ENCODE results near the gene ACKR2. TPM values are rescaled to one million over a fixed set of nuclear protein-coding genes. Genes with fewer than 3 reads are reported as not detected.
A peak's percentile ranks its signal among the peaks of the same experiment; 100 is the strongest.

ACKR2 gene
- total and polyA plus RNA-seq, 2 of the 13 experiments (the other 11 are each of a cell fraction or from before 2014, with no cell fraction given) = 1.1 to 1.9 TPM

DNA sequence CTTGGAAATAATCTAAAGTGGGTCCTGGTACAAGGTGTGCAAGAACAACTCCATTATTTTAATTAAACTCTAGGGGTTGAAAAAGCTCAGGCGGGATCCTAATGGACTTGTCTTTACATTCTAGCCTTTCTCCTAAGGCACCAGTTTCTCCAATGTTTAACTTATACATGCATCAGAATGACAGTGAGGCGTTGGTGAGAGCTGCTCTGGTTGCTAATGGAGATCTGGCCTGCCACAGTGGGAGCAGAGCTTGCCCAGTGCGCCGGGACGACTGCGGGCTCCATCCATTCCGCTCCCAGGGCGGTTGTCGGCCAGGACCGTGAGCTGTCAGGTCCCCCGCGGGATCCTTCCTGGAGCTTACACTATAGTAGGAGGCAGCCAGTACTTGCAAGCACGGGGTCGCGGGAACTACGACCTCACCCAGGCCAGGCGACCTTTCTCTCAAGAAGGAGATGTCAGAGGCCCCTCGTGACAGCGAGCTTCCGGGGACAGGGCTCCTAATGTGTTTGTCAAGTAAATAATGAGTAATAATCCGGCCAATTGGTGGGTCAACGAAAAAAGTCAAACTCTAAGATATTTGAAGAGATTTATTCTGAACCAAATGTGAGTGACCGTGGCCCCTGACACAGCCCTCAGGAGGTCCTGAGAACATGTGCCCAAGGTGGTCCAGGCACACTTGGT, 4.0 kb upstream of the ACKR2 start (continued):
- TF ChIP-seq, protein P1, sequence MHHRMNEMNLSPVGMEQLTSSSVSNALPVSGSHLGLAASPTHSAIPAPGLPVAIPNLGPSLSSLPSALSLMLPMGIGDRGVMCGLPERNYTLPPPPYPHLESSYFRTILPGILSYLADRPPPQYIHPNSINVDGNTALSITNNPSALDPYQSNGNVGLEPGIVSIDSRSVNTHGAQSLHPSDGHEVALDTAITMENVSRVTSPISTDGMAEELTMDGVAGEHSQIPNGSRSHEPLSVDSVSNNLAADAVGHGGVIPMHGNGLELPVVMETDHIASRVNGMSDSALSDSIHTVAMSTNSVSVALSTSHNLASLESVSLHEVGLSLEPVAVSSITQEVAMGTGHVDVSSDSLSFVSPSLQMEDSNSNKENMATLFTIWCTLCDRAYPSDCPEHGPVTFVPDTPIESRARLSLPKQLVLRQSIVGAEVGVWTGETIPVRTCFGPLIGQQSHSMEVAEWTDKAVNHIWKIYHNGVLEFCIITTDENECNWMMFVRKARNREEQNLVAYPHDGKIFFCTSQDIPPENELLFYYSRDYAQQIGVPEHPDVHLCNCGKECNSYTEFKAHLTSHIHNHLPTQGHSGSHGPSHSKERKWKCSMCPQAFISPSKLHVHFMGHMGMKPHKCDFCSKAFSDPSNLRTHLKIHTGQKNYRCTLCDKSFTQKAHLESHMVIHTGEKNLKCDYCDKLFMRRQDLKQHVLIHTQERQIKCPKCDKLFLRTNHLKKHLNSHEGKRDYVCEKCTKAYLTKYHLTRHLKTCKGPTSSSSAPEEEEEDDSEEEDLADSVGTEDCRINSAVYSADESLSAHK (CRISPR knock-in tag; IDR thresholded peaks at IDR 0.05; ENCODE audit: borderline replicate concordance) = no peak
- TF ChIP-seq, protein P2, sequence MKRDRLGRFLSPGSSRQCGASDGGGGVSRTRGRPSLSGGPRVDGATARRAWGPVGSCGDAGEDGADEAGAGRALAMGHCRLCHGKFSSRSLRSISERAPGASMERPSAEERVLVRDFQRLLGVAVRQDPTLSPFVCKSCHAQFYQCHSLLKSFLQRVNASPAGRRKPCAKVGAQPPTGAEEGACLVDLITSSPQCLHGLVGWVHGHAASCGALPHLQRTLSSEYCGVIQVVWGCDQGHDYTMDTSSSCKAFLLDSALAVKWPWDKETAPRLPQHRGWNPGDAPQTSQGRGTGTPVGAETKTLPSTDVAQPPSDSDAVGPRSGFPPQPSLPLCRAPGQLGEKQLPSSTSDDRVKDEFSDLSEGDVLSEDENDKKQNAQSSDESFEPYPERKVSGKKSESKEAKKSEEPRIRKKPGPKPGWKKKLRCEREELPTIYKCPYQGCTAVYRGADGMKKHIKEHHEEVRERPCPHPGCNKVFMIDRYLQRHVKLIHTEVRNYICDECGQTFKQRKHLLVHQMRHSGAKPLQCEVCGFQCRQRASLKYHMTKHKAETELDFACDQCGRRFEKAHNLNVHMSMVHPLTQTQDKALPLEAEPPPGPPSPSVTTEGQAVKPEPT (CRISPR knock-in tag; IDR thresholded peaks at IDR 0.05; ENCODE audit: low read depth) = no peak
- TF ChIP-seq NR2F1 (CRISPR knock-in tag; IDR thresholded peaks at IDR 0.05) (peak; percentile 60 to 86; a peak in 3 of 4 replicates), KMT2B (CRISPR knock-in tag; IDR thresholded peaks at IDR 0.05) (peak; percentile 45; the same call in 1 of the 2 replicates), SALL1 (CRISPR knock-in tag; IDR thresholded peaks at IDR 0.05) (peak; percentile 93), ARID2 (CRISPR knock-in tag; IDR thresholded peaks at IDR 0.05; ENCODE audit: borderline replicate concordance) (no peak), GZF1 (CRISPR knock-in tag; IDR thresholded peaks at IDR 0.05) (no peak), FOXC1 (CRISPR knock-in tag; IDR thresholded peaks at IDR 0.05; ENCODE audit: borderline replicate concordance) (no peak), NBN (conservative IDR thresholded peaks at IDR 0.05) (no peak), FOSL1 (CRISPR knock-in tag; IDR thresholded peaks at IDR 0.05; ENCODE audit: borderline replicate concordance) (peak; percentile 64; the same call in 1 of the 2 replicates), MEIS2 (CRISPR knock-in tag; IDR thresholded peaks at IDR 0.05) (peak; percentile 84; the same call in 1 of the 2 replicates), SP140L (CRISPR knock-in tag; IDR thresholded peaks at IDR 0.05; ENCODE audit: borderline replicate concordance) (no peak), ZNF33B (CRISPR knock-in tag; IDR thresholded peaks at IDR 0.05) (no peak), GLI4 (CRISPR knock-in tag; IDR thresholded peaks at IDR 0.05; ENCODE audit: borderline replicate concordance) (peak; percentile 40; the same call in 1 of the 2 replicates), MED1 (CRISPR knock-in tag; IDR thresholded peaks at IDR 0.05) (peak; percentile 91), AGO1 (IDR thresholded peaks at IDR 0.05; ENCODE audit: low read depth, low read length, poor library complexity, severe bottlenecking) (no peak), SATB2 (CRISPR knock-in tag; IDR thresholded peaks at IDR 0.05) (no peak), GABPB1 (CRISPR knock-in tag; IDR thresholded peaks at IDR 0.05) (peak; percentile 71), IKZF4 (CRISPR knock-in tag; IDR thresholded peaks at IDR 0.05; ENCODE audit: borderline replicate concordance, low read depth, not compliant biosample characterization) (no peak), SALL2 (CRISPR knock-in tag; IDR thresholded peaks at IDR 0.05) (no peak), ELF1 (CRISPR knock-in tag; IDR thresholded peaks at IDR 0.05) (no peak; the same call in 1 of the 2 replicates)
- TF ChIP-seq, protein P3, sequence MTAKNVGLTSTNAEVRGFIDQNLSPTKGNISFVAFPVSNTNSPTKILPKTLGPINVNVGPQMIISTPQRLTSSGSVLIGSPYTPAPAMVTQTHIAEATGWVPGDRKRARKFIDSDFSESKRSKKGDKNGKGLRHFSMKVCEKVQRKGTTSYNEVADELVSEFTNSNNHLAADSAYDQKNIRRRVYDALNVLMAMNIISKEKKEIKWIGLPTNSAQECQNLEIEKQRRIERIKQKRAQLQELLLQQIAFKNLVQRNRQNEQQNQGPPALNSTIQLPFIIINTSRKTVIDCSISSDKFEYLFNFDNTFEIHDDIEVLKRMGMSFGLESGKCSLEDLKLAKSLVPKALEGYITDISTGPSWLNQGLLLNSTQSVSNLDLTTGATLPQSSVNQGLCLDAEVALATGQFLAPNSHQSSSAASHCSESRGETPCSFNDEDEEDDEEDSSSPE (CRISPR knock-in tag; IDR thresholded peaks at IDR 0.05) = no peak
- TF ChIP-seq, protein P4, sequence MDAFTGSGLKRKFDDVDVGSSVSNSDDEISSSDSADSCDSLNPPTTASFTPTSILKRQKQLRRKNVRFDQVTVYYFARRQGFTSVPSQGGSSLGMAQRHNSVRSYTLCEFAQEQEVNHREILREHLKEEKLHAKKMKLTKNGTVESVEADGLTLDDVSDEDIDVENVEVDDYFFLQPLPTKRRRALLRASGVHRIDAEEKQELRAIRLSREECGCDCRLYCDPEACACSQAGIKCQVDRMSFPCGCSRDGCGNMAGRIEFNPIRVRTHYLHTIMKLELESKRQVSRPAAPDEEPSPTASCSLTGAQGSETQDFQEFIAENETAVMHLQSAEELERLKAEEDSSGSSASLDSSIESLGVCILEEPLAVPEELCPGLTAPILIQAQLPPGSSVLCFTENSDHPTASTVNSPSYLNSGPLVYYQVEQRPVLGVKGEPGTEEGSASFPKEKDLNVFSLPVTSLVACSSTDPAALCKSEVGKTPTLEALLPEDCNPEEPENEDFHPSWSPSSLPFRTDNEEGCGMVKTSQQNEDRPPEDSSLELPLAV (CRISPR knock-in tag; conservative IDR thresholded peaks at IDR 0.05; ENCODE audit: low read depth) = no peak
